Activated CD8-positive, alpha-beta memory T cell treated with anti-CD3 and anti-CD28 coated beads, Interleukin-2, amount 10 ng/mL, durations not matched to agents 7 days and 5 days (primary cell): Measurements from ENCODE around the gene EYA3. TPM values are rescaled to one million over a fixed set of nuclear protein-coding genes. Genes with fewer than 3 reads are reported as not detected.

Experiments
- ATAC-seq: fragments of 150-1000 bp; cut with Tn5 transposase; one replicate; pipeline ENCODE4 v1.10.0; 2021; ENCODE audit warnings: moderate library complexity
- CTCF ChIA-PET: fragments of 350-600 bp; sonication (Branson Sonifier 250); formaldehyde crosslinking; loops from one replicate; lab custom pipeline; 2021; ENCODE audit warnings: antibody characterized with exemption; lab: Charles Lee
- DNase-seq: peaks from one replicate; pipeline ENCODE4 v3.0.0-alpha.2; 2020
- H3K27ac Mint-ChIP-seq: one replicate; pipeline ENCODE4 v1.8.0; 2021; ENCODE audit warnings: mild to moderate bottlenecking, mixed read lengths
- H3K27me3 Mint-ChIP-seq: one replicate; pipeline ENCODE4 v1.8.0; 2021; ENCODE audit warnings: mixed read lengths
- H3K36me3 Mint-ChIP-seq: one replicate; pipeline ENCODE4 v1.8.0; 2021; ENCODE audit warnings: mild to moderate bottlenecking, mixed read lengths
- H3K4me1 Mint-ChIP-seq: one replicate; pipeline ENCODE4 v1.8.0; 2021; ENCODE audit warnings: mixed read lengths
- H3K4me3 Mint-ChIP-seq: one replicate; pipeline ENCODE4 v1.8.0; 2021; ENCODE audit warnings: mild to moderate bottlenecking, moderate library complexity, mixed read lengths
- H3K9me3 Mint-ChIP-seq: one replicate; pipeline ENCODE4 v1.8.0; 2022; ENCODE audit warnings: low read depth, mixed read lengths
- total RNA-seq, 2 experiments: library from RNA; stranded (reverse); gene quantifications; one replicate each; pipeline ENCODE4 v1.2.3, GENCODE V29; 2021

EYA3 gene
- total RNA-seq, 2 experiments from 2014 or later, result 33.2 to 33.4 TPM

DNA sequence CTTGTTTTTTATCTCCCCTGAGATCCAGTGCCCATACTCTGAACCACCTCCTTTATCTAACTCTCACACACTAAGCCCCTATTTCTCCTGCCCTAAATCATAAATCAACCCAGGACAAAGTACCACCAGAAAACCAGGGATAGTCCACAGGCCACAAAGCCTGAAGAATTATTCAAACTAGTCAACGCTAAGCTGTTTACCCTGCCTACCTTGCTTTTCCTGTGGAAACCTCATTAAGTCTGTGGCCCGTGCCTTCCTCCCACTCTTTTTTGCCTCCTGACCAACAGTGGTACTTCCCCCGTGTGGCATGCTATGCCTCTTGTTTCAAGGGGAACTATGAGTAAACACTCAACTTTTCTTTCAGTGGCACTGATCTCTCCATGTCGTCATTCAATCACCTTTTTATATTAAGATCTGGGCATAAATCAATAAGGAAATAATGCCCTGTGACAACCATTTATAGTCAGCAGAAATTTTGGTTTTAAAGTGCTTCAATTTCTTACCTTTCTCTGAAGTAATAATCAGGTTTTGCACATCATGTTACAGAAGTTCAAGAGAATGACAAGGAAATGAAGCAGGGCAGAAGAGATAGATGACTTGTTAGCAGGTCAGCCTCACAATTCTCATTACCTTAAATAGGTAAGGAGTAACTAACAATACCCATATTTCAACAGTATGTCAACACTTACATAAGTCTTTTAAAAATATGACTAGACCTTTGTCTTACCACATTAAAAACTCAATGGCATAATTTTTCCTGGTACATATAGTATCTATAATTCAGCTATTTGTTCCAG is 32.1 kb downstream of the EYA3 start:
- CTCF ChIA-PET, result interaction anchor here (1.0 kb wide), 1 partner anchor 154 kb away, joined by 3 read pairs; no protein-coding TSS in a partner anchor
- Mint-ChIP-seq H3K4me3 (no peak overlapping the region), H3K27ac (peak overlapping the region; percentile 66), H3K4me1 (peaks cover 38% of the 10 kb centered on the region), H3K36me3 (peaks cover 22% of the 10 kb centered on the region), H3K9me3 (no peaks in the 10 kb centered on the region), H3K27me3 (no peaks in the 10 kb centered on the region)
- DNase-seq (peak; percentile 80), ATAC-seq (peak; percentile 88)

- CTCF ChIA-PET, result no interaction called here
- no peaks in the 10 kb centered on the region for H3K9me3 Mint-ChIP-seq
- H3K4me3 Mint-ChIP-seq, result no peak overlapping the region
- no peaks in the 10 kb centered on the region for H3K27me3 Mint-ChIP-seq
- ATAC-seq, result no peak
- no peak overlapping the region for H3K27ac Mint-ChIP-seq
- peaks cover 29% of the 10 kb centered on the region for H3K36me3 Mint-ChIP-seq
- DNase-seq, result no peak
- H3K4me1 Mint-ChIP-seq, result peaks cover 11% of the 10 kb centered on the region
Observed at GRCh38 chr1:28050776-28051175, 37.6 kb downstream of the EYA3 start.

GRCh38 chr1:28046716-28047115 is 41.7 kb downstream of the EYA3 start:
- CTCF ChIA-PET, result no interaction called here
- H3K4me1 Mint-ChIP-seq, result peaks cover 4% of the 10 kb centered on the region
- DNase-seq, result no peak

DNA sequence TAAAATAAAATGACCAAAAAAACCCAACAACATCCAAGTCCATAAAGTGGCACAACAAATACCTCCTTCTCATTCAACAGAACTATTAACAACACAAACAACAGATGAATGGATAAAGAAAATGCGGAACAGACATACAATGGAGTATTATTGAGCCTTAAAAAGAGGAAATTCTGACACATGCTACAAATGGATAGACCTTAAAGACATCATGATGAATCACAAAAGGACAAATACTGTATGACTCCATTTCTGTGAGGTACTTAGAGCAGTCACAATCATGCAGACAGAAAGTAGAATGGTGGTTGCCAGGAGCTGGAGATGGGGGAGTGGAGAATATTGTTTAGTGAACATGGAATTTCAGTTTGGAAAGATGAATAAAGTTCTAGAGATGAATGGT is 42.6 kb downstream of the EYA3 start:
- Mint-ChIP-seq H3K27ac (no peak overlapping the region), H3K4me3 (no peak overlapping the region), H3K27me3 (no peaks in the 10 kb centered on the region), H3K9me3 (no peaks in the 10 kb centered on the region), H3K4me1 (peaks cover 3% of the 10 kb centered on the region), H3K36me3 (peaks cover 27% of the 10 kb centered on the region)
- ATAC-seq, result no peak
- CTCF ChIA-PET, result no interaction called here
- no peak for DNase-seq

More at GRCh38 chr1:28046716-28047115, 41.7 kb downstream of the EYA3 start:
- Mint-ChIP-seq H3K27me3 (no peaks in the 10 kb centered on the region), H3K36me3 (peaks cover 29% of the 10 kb centered on the region), H3K4me3 (no peak overlapping the region), H3K9me3 (no peaks in the 10 kb centered on the region), H3K27ac (no peak overlapping the region)
- no peak for ATAC-seq

GRCh38 chr1:28044399-28044798 is 44.0 kb downstream of the EYA3 start:
- CTCF ChIA-PET, result interaction anchor here (0.8 kb wide), 1 partner anchor 10 kb away, joined by 3 read pairs; no protein-coding TSS in a partner anchor
- Mint-ChIP-seq H3K4me1 (peaks cover 1% of the 10 kb centered on the region), H3K9me3 (no peaks in the 10 kb centered on the region), H3K27me3 (no peaks in the 10 kb centered on the region), H3K27ac (no peak overlapping the region), H3K4me3 (no peak overlapping the region), H3K36me3 (peaks cover 32% of the 10 kb centered on the region)
- ATAC-seq (no peak), DNase-seq (no peak)

DNA sequence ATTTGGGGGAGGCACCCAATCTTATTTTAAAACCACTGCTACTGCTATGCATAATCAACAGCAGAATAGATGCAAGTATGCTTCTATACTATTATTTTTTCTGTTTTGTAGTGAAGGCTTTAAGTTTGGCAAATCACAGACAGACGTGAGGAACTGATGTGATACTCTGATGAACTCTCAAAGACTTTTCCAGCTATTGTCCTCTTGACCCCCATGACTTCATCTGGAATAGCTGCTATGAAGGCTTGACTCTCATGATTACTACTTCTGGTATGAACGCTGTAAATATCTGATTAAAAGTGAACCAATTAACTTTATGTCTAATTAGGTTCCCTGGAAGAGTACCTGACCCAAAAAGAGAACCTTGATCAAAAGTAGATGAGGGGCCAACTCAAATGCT is 49.1 kb downstream of the EYA3 start:
- H3K4me1 Mint-ChIP-seq, result no peaks in the 10 kb centered on the region
- CTCF ChIA-PET, result no interaction called here
- H3K27me3 Mint-ChIP-seq, result no peaks in the 10 kb centered on the region
- peaks cover 23% of the 10 kb centered on the region for H3K36me3 Mint-ChIP-seq
- no peaks in the 10 kb centered on the region for H3K9me3 Mint-ChIP-seq
- DNase-seq (no peak), ATAC-seq (no peak)
- no peak overlapping the region for H3K27ac Mint-ChIP-seq
- no peak overlapping the region for H3K4me3 Mint-ChIP-seq

- no peaks in the 10 kb centered on the region for H3K27me3 Mint-ChIP-seq
- no peak overlapping the region for H3K27ac Mint-ChIP-seq
- no peaks in the 10 kb centered on the region for H3K4me1 Mint-ChIP-seq
- ATAC-seq, result no peak
- H3K36me3 Mint-ChIP-seq, result peaks cover 22% of the 10 kb centered on the region
- DNase-seq, result no peak
- CTCF ChIA-PET, result interaction anchor here (1.3 kb wide), 1 partner anchor 58 kb away, joined by 6 read pairs; no protein-coding TSS in a partner anchor
- no peaks in the 10 kb centered on the region for H3K9me3 Mint-ChIP-seq
- no peak overlapping the region for H3K4me3 Mint-ChIP-seq
Observed at GRCh38 chr1:28037946-28038345, 50.5 kb downstream of the EYA3 start.

DNA sequence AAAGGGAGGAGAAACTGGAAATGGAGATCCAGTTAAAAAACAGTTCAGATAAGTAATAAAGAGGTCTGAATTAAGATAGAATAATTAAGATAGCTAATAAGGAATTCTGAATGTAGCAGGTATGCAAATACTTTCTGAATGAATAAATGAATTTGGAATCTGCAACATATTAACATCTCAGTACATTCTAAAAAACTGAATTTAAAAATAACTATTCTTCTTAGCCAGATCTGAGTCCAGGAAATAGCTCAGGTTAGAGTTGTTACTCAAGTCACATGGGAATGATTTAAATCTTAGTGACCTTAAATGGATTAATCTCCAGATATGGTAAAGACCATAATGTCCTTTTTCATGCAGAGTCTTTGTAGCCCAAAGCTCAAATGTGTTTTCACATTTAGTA is 51.2 kb downstream of the EYA3 start:
- peaks cover 21% of the 10 kb centered on the region for H3K36me3 Mint-ChIP-seq
- no peaks in the 10 kb centered on the region for H3K9me3 Mint-ChIP-seq
- CTCF ChIA-PET, result interaction anchor here (1.1 to 1.3 kb wide), 2 partner anchors 54 to 58 kb away, joined by 3 to 6 read pairs; no protein-coding TSS in a partner anchor

GRCh38 chr1:28036431-28036830 is 52.0 kb downstream of the EYA3 start:
- Mint-ChIP-seq H3K27me3 (no peaks in the 10 kb centered on the region), H3K36me3 (peaks cover 17% of the 10 kb centered on the region), H3K4me3 (no peak overlapping the region), H3K9me3 (no peaks in the 10 kb centered on the region), H3K4me1 (no peaks in the 10 kb centered on the region), H3K27ac (no peak overlapping the region)
- CTCF ChIA-PET, result interaction anchor here (1.1 to 1.3 kb wide), 2 partner anchors 55 to 57 kb away, joined by 3 to 6 read pairs; no protein-coding TSS in a partner anchor
- DNase-seq (no peak), ATAC-seq (no peak)

More for the DNA sequence above, 51.2 kb downstream of the EYA3 start:
- Mint-ChIP-seq H3K27ac (no peak overlapping the region), H3K4me3 (no peak overlapping the region), H3K27me3 (no peaks in the 10 kb centered on the region), H3K4me1 (no peaks in the 10 kb centered on the region)
- no peak for ATAC-seq
- DNase-seq, result no peak

- ATAC-seq (no peak), DNase-seq (no peak)
- Mint-ChIP-seq H3K4me1 (no peaks in the 10 kb centered on the region), H3K9me3 (no peaks in the 10 kb centered on the region), H3K36me3 (peaks cover 13% of the 10 kb centered on the region), H3K27ac (no peak overlapping the region), H3K27me3 (no peaks in the 10 kb centered on the region), H3K4me3 (no peak overlapping the region)
- CTCF ChIA-PET, result no interaction called here
Observed at GRCh38 chr1:28035420-28035819, 53.0 kb downstream of the EYA3 start.

- CTCF ChIA-PET, result no interaction called here
- DNase-seq (no peak), ATAC-seq (no peak)
- Mint-ChIP-seq H3K36me3 (peaks cover 8% of the 10 kb centered on the region), H3K27ac (peak overlapping the region; percentile 9), H3K9me3 (no peaks in the 10 kb centered on the region), H3K4me1 (peaks cover 8% of the 10 kb centered on the region), H3K27me3 (no peaks in the 10 kb centered on the region), H3K4me3 (no peak overlapping the region)
Observed at GRCh38 chr1:28032281-28032680, 56.1 kb downstream of the EYA3 start.

DNA sequence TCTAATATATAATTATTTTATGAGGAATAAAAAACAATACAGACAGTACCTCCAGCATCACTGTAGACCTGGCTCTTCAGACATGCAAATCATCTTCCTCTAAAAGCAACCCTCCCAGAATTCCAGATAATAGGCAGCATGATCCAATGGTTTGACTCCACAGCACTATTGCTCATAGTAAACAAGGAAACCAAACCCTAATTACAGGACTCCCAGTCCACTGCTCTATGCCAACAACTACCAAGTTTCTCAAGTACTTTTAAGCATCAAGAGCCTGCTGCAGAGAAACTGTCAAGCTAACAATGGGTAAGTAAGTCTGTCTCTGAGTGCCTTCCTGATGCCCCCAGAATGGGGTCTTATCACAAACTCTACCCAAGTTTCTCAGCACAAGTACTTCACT is 57.2 kb downstream of the EYA3 start:
- Mint-ChIP-seq H3K4me1 (peaks cover 10% of the 10 kb centered on the region), H3K27ac (no peak overlapping the region), H3K9me3 (no peaks in the 10 kb centered on the region), H3K36me3 (peaks cover 8% of the 10 kb centered on the region), H3K4me3 (no peak overlapping the region), H3K27me3 (no peaks in the 10 kb centered on the region)
- no peak for DNase-seq
- CTCF ChIA-PET, result no interaction called here
- no peak for ATAC-seq

- no peaks in the 10 kb centered on the region for H3K9me3 Mint-ChIP-seq
- H3K36me3 Mint-ChIP-seq, result peaks cover 3% of the 10 kb centered on the region
- no peak overlapping the region for H3K27ac Mint-ChIP-seq
- peaks cover 10% of the 10 kb centered on the region for H3K4me1 Mint-ChIP-seq
- no peak for ATAC-seq
- no peak overlapping the region for H3K4me3 Mint-ChIP-seq
- H3K27me3 Mint-ChIP-seq, result no peaks in the 10 kb centered on the region
- CTCF ChIA-PET, result interaction anchor here (1.1 kb wide), 1 partner anchor 19 kb away, joined by 3 read pairs; no protein-coding TSS in a partner anchor
- no peak for DNase-seq
Observed at GRCh38 chr1:28028873-28029654, 59.3 kb downstream of the EYA3 start.
